Dedifferentiated amniotic fluid mesenchymal stem cell (primary cell): Measurements from ENCODE around the gene ZMIZ1.

ENCODE experiments used
- DNase-seq: peaks from one replicate; pipeline ENCODE4 v3.0.0-alpha.2; 2016; ENCODE audit errors: extremely low spot score

The ZMIZ1 gene

DNA sequence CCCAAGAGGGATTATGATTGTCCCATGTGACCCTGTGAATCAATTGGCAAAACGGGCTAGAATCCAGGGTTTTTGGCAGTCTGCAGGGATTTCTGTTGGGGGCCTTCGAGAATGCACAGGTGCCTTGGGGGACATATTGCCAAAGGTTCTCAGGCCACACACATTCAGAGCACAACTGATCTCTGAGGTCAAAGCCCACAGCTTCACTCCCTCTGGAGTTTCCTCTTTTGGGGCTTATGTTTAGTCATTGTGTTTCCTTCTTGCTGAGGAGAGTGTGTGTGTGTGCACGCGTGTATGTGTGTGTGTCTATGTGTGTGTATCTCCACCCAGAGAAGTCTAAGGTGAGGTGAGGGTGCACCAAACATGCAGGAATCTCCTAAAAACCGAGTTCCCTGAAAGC lies 287.3 kb downstream of the ZMIZ1 start:
- DNase-seq: no peak

- no peak for DNase-seq
Measured at GRCh38 chr10:79357180-79357579, 288.4 kb downstream of the ZMIZ1 start.

DNA sequence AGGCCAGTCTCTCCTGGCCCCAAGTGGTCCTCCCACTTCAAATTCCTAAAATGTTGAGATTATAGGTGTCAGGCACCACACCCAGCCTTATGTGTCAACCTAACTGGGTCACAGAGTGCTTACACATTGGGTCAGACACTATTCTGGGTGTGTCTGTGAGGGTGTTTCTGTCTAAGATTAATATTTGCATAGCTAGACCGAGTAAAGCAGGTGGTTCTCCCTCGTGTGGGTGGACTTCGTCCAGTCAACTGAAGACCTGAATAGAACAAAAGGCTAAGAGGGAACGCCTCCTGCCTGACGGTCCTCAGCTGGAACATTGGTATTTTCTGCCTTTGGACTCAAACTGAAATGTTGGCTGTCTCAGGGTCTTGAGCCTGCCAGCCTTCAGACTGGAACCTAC lies 290.0 kb downstream of the ZMIZ1 start:
- DNase-seq: no peak

- no peak for DNase-seq
Measured at GRCh38 chr10:79359816-79360498, 291.2 kb downstream of the ZMIZ1 start.

DNA sequence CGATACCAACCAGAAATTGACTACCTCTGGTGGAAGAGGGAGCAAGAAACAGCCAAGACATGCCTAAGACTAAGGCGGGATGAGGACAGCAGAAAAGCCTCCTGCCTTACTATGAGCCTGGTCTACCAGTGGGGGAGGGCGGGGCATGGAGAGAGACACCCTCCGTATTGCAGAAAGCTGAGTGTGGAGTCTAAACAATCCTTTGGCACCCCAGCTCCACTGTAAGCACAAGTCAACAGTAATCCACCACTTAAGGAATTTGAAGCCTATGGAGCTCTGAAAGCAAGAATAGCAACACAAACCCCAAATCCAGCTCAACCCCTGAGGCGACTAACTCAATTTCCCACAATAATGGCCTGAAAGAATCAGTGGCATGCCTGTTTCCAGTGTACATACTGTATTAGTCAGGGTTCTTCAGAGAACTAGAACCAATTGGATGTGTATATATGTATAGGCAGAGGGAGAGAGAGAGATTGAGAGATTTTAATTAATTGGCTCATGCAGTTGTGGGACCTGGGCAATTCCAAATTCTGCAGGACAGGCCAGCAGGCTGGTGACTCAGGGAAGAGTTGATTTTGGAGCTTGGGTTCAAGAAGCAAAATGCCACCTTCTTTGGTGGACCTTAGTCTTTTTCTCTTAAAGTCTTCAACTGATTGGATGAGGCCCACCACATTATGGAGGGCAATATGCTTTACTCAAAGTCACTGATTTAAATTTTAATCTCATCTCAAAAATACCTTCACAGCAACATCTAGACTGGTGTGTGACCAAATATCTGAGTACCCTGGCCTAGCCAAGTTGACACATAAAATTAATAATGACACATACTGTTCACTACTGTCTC lies 292.0 kb downstream of the ZMIZ1 start:
- DNase-seq: no peak

DNA sequence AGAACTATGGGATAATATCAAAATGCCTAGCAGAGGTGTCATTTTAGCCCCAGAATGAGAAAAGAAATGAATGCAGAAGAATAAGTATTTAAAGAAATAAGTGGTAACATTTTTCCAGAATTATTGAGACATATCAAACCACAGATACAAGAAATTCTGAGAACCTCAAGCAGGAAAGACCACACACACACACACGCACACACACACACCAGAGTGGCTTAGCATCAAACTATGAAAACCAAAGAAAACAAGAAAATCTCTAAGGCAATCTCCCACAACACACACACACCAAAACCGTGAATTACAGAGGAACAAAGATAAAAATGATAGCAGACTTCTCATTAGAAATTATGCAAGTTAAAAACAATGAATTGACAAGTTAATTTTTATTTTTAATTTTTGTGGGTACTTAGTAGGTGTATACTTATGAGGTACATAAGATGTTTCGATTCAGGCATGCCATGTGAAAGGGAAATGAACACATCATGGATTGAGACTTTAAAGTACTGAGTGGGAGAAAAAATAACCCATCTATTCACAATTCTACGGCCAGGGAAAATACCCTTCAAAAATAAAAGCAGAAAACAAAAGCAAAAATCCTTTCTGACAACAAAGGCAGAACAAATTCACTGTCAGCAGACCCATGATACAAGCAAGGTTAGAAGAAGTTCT lies 293.1 kb downstream of the ZMIZ1 start:
- DNase-seq: no peak
